ENCODE measurements around the gene EDA.

Gene EDA

DNA sequence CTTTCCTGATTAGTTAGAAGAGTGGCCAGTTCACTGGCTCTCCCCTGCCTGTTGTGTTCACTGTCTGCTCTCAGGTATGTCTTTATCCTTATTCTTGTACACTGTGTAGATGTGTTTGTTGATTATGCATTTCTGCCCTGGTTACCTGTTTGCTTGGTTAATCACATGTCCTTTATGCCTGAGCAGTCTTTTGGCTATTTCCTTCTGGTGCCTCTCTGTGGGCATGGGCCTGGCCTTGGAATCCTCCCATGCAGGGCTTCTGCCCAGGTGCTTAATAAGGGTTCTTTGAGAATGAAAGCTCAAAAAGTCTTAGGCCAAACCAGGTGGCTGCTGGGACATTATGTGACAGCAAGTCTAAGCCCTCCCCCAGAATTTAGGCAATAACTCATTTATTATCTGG is 472.8 kb downstream of the EDA start:
- TF ChIP-seq POLR2AphosphoS5 (IDR thresholded peaks at IDR 0.05; ENCODE audit: low read depth, low read length): no peak
- no peak for TF ChIP-seq FOXP2 (optimal IDR thresholded peaks at IDR 0.05; ENCODE audit: borderline replicate concordance, extremely low read depth, extremely low read length, insufficient read depth)
- no peak for TF ChIP-seq TAF1 (IDR thresholded peaks at IDR 0.05; ENCODE audit: borderline replicate concordance, insufficient read depth, low read length)
- TF ChIP-seq, protein P1, sequence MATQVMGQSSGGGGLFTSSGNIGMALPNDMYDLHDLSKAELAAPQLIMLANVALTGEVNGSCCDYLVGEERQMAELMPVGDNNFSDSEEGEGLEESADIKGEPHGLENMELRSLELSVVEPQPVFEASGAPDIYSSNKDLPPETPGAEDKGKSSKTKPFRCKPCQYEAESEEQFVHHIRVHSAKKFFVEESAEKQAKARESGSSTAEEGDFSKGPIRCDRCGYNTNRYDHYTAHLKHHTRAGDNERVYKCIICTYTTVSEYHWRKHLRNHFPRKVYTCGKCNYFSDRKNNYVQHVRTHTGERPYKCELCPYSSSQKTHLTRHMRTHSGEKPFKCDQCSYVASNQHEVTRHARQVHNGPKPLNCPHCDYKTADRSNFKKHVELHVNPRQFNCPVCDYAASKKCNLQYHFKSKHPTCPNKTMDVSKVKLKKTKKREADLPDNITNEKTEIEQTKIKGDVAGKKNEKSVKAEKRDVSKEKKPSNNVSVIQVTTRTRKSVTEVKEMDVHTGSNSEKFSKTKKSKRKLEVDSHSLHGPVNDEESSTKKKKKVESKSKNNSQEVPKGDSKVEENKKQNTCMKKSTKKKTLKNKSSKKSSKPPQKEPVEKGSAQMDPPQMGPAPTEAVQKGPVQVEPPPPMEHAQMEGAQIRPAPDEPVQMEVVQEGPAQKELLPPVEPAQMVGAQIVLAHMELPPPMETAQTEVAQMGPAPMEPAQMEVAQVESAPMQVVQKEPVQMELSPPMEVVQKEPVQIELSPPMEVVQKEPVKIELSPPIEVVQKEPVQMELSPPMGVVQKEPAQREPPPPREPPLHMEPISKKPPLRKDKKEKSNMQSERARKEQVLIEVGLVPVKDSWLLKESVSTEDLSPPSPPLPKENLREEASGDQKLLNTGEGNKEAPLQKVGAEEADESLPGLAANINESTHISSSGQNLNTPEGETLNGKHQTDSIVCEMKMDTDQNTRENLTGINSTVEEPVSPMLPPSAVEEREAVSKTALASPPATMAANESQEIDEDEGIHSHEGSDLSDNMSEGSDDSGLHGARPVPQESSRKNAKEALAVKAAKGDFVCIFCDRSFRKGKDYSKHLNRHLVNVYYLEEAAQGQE (IDR thresholded peaks at IDR 0.05; ENCODE audit: insufficient read depth in 1 of 2, low read depth in 2 of 2, low read length in 2 of 2): no peak
- no peak for TF ChIP-seq SIN3A (IDR thresholded peaks at IDR 0.05; ENCODE audit: borderline replicate concordance, insufficient read depth, low read length)
